Pancreas (tissue), 10 donors: ENCODE data around the gene CHSY1. TPM values are rescaled to one million over a fixed set of nuclear protein-coding genes. Genes with fewer than 3 reads are reported as not detected.

Source experiments
- ATAC-seq, 4 donors: fragments of 200-7000 bp; cut with Tn5 transposase; one replicate each; pipeline versions ENCODE4 v1.8.0 to v1.9.1; 2020; ENCODE audit warnings: mild to moderate bottlenecking in 4 of 4, moderate library complexity in 4 of 4
- DNase-seq, 6 donors: peaks; one replicate each; pipeline ENCODE4 v3.0.0-alpha.2; 2020
- FAIRE-seq: peaks from 2 replicates; lab custom pipeline; 2012; peaks lifted over from hg19 to GRCh38; lab: Jason Lieb, UNC
- H3K27ac ChIP-seq, 4 donors: fragments of 200-600 bp; sonication (generic); 1 replicate in 3 of 4; 2 replicates in 1 of 4; pipeline versions ENCODE4 v1.5.0 to v1.8.0; 2020
- H3K27me3 ChIP-seq, 4 donors: fragments of 200-600 bp; one replicate each; pipeline ENCODE4 v1.8.0; 2021
- H3K36me3 ChIP-seq, 3 donors: fragments of 200-600 bp; sonication (generic) in 1 of 3; one replicate each; pipeline versions ENCODE4 v1.5.0 to v1.8.0; 2020 to 2021
- H3K4me1 ChIP-seq, 3 donors: fragments of 200-600 bp; one replicate each; pipeline ENCODE4 v1.8.0; 2021
- H3K4me3 ChIP-seq, 4 donors: fragments of 200-600 bp; sonication (generic) in 2 of 4; one replicate each; pipeline versions ENCODE4 v1.5.0 to v1.8.0; 2020 to 2021
- H3K9me3 ChIP-seq, 4 donors: fragments of 200-600 bp; one replicate each; pipeline ENCODE4 v1.8.0; 2021
- CTCF ChIP-seq, 4 donors: fragments of 200-600 bp; sonication (generic) in 3 of 4; IDR thresholded peaks; one replicate each; pipeline versions ENCODE4 v1.5.0 to v1.8.0; 2021; ENCODE audit warnings: antibody characterized with exemption in 4 of 4
- WGBS, 2 donors: extraction: QIAGEN DNeasy Blood & Tissue Kit; methylation state at CpG; one replicate each; pipeline ENCODE4 v1.1.7; 2013; 5-methylcytosine and 5-hydroxymethylcytosine counted together
- intact Hi-C, 3 donors: fragments of 100-400 bp; cut with DNase I; formaldehyde crosslinking; loops; one replicate each; pipeline versions ENCODE4 v1.11.1 to v1.14.2; 2022
- polyA plus RNA-seq, 2 donors: library from polyadenylated mRNA; stranded (reverse); fragments of 200-250 nt; gene quantifications; one replicate each; pipeline ENCODE4 v1.2.3, GENCODE V29; 2013
- total RNA-seq, 6 donors: library from RNA; stranded (reverse); fragmentation: NEBNext Ultra II Directional in 4 of 6; extraction: Animal tissue kit (Norgen Biotek cat#: 25700) in 4 of 6; gene quantifications; one replicate each; pipeline versions ENCODE4 v1.2.1 to v1.2.4, GENCODE V29; 2021 to 2023
- donor health status: healthy with polysubstance abuse.
- donor health status: DM: no; HTN: no; CAD: no; lungs with moderate emphysema.
- donor health status: DM: no; HTN: no; CAD: no.
- donor health status: control.
- donor health status: control.
- donor health status: Bipolar disorder and iron deficiency.
- donor health status: DM: yes; HTN: yes; CAD: no.
- donor health status: DM: no; HTN: no; CAD: no.
- donor health status: DM: no; HTN: no; CAD: no.
- donor health status: DM: yes; HTN: yes; CAD: no.

CHSY1 gene
- total and polyA plus RNA-seq, 8 donors, result 3.4 to 11.2 (median 5.5) TPM

GRCh38 chr15:101181349-101181748 lies 70.5 kb downstream of the CHSY1 start:
- ATAC-seq (no peak), DNase-seq (no peak), FAIRE-seq (no peak)
- Histone ChIP-seq H3K27me3 (no peaks in the 10 kb centered on the region), H3K27ac (no peak overlapping the region), H3K4me3 (no peak overlapping the region), H3K9me3 (no peaks in the 10 kb centered on the region), H3K4me1 (peaks cover 0 to 5% (median 0%) of the 10 kb centered on the region in 3 donors), H3K36me3 (no peaks in the 10 kb centered on the region)
- intact Hi-C loops, result no loop called here
- TF ChIP-seq CTCF (IDR thresholded peaks at IDR 0.05), result no peak
- 93 to 94% methylated on average over 4 of the region's 4 CpGs for WGBS, 2 donors

GRCh38 chr15:101180620-101181307 lies 71.1 kb downstream of the CHSY1 start:
- intact Hi-C loops, result no loop called here
- no peak for DNase-seq
- H3K27ac ChIP-seq, result no peak overlapping the region
- no peaks in the 10 kb centered on the region for H3K9me3 ChIP-seq
- no peak for TF ChIP-seq CTCF (IDR thresholded peaks at IDR 0.05)
- H3K27me3 ChIP-seq, result no peaks in the 10 kb centered on the region
- no peaks in the 10 kb centered on the region for H3K36me3 ChIP-seq
- ATAC-seq, result no peak
- peaks cover 0 to 6% (median 0%) of the 10 kb centered on the region in 3 donors for H3K4me1 ChIP-seq
- WGBS, 2 donors, result 91 to 93% methylated on average over 13 of the region's 13 CpGs
- no peak for FAIRE-seq
- H3K4me3 ChIP-seq, result no peak overlapping the region

- intact Hi-C loops, result no loop called here
- no peak for TF ChIP-seq CTCF (IDR thresholded peaks at IDR 0.05)
- WGBS, 2 donors, result 86 to 87% methylated on average over 21 of the region's 21 CpGs
- no peak for DNase-seq
- ATAC-seq, result no peak
- Histone ChIP-seq H3K27ac (no peak overlapping the region), H3K27me3 (no peaks in the 10 kb centered on the region), H3K4me3 (no peak overlapping the region), H3K36me3 (no peaks in the 10 kb centered on the region), H3K9me3 (no peaks in the 10 kb centered on the region), H3K4me1 (peaks cover 0 to 6% (median 0%) of the 10 kb centered on the region in 3 donors)
- no peak for FAIRE-seq
Measured at GRCh38 chr15:101179341-101180153, 72.3 kb downstream of the CHSY1 start.

- no peaks in the 10 kb centered on the region for H3K9me3 ChIP-seq
- no peak for DNase-seq
- H3K27me3 ChIP-seq, result no peaks in the 10 kb centered on the region
- no peaks in the 10 kb centered on the region for H3K36me3 ChIP-seq
- ATAC-seq, result no peak
- 94 to 97% methylated on average over 4 of the region's 4 CpGs for WGBS, 2 donors
- H3K4me1 ChIP-seq, result peaks cover 0 to 6% (median 0%) of the 10 kb centered on the region in 3 donors
- FAIRE-seq, result no peak
- TF ChIP-seq CTCF (IDR thresholded peaks at IDR 0.05), result no peak
- H3K4me3 ChIP-seq, result no peak overlapping the region
- H3K27ac ChIP-seq, result no peak overlapping the region
- intact Hi-C loops, result no loop called here
Measured at GRCh38 chr15:101178931-101179330, 72.9 kb downstream of the CHSY1 start.
